ENCODE results near the gene TTC39B.
A peak's percentile ranks its signal among the peaks of the same experiment; 100 is the strongest.
"Not testable (repeated sequence)": the region's sequence is repeated elsewhere in the genome, so short reads cannot be mapped to it uniquely, and the experiment has no call there.

Gene TTC39B

DNA sequence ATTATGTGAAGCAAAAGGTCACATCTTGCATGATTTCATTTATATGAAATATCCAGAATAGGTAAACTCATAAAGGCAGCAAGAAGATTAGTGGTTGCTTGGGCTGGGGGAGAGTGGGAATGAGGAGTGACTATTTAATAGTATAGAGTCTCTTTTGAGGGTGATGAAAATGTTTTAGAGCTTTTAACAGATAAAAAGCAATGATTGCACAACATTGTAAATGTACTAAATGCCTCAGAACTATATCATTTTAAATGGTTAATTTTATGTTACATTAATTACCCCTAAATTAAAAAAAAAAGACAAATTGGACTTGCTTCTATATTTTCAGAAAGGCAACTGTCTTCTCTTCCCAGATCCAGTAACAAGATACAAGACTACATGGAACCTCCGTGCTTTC lies 21.9 kb upstream of the TTC39B start:
- H3K27me3 ChIP-seq (ENCODE audit: control insufficient read depth, insufficient read depth, low read length), result peaks cover 4% of the 10 kb centered on the region
- no peaks in the 10 kb centered on the region for H3K9me3 ChIP-seq (replicated peaks; ENCODE audit: low read length)

DNA sequence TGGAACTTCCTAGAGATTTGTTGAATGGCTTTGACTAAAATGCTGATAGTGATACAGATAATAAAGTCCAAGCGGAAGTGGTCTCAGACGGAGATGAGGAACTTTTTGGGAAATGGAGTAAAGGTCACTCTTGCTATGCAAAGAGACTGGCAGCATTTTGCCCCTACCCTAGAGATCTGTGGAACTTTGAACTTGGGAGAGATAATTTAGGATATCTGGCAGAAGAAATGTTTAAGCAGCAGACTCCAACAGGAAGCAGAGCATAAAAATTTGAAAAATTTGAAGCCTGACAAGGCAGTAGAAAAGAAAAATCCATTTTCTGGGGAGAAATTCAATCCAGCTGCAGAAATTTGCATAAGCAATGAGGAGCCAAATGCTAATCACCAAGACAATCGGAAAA lies 15.7 kb upstream of the TTC39B start:
- H3K9me3 ChIP-seq (replicated peaks; ENCODE audit: low read length); H3K4me1 ChIP-seq (ENCODE audit: control insufficient read depth, insufficient read depth, low read length); H3K27me3 ChIP-seq (ENCODE audit: control insufficient read depth, insufficient read depth, low read length); H3K36me3 ChIP-seq (ENCODE audit: insufficient read depth, low read length); H3K4me3 ChIP-seq (ENCODE audit: low read length); H3K9ac ChIP-seq (ENCODE audit: low read depth, low read length); H3K4me2 ChIP-seq (ENCODE audit: low read length): not testable (repeated sequence)

More for the DNA sequence above, 21.9 kb upstream of the TTC39B start:
- Histone ChIP-seq H3K9ac (ENCODE audit: low read depth, low read length) (no peak overlapping the region), H3K4me2 (ENCODE audit: low read length) (no peak overlapping the region), H3K36me3 (ENCODE audit: insufficient read depth, low read length) (no peaks in the 10 kb centered on the region), H3K4me1 (ENCODE audit: control insufficient read depth, insufficient read depth, low read length) (no peaks in the 10 kb centered on the region), H3K4me3 (ENCODE audit: low read length) (no peak overlapping the region)

DNA sequence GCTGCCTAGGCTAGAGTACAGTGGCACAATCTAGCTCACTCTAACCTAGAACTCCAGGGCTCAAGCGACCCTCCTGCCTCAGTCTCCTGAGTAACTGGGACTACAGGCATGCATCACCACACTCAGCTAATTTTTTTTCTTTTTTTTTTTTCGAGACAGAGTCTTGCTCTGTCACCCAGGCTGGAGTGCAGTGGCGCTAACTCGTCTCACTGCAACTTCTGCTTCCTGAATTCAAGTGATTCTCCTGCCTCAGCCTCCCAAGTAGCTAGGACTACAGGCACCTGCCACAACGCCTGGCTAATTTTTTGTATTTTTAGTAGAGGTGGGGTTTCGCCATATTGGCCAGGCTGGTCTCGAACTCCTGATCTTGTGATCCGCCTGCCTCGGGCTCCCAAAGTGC lies 12.6 kb upstream of the TTC39B start:
- H3K36me3 ChIP-seq (ENCODE audit: insufficient read depth, low read length); H3K4me1 ChIP-seq (ENCODE audit: control insufficient read depth, insufficient read depth, low read length); H3K4me3 ChIP-seq (ENCODE audit: low read length); H3K4me2 ChIP-seq (ENCODE audit: low read length); H3K27me3 ChIP-seq (ENCODE audit: control insufficient read depth, insufficient read depth, low read length); H3K9ac ChIP-seq (ENCODE audit: low read depth, low read length); H3K9me3 ChIP-seq (replicated peaks; ENCODE audit: low read length): not testable (repeated sequence)

DNA sequence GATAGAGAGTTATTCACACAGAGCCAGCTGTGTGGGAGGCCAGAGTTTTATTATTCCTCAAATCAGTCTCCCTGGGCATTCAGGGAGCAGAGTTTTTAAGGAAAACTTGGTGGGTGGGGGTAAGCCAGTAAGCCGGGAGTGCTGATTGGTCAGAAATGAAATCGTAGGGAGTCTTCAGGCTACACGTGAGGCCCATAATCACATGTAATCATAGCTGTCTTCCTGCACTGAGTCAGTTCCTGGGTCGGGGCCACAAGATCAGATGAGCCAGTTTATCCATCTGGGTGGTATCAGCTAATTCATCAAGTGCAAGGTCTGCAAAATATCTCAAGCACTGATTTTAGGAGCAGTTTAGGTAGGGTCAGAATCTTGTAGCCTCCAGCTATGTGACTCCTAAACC lies 10.8 kb upstream of the TTC39B start:
- no peaks in the 10 kb centered on the region for H3K9me3 ChIP-seq (replicated peaks; ENCODE audit: low read length)
- H3K4me3 ChIP-seq (ENCODE audit: low read length), result no peak overlapping the region
- no peaks in the 10 kb centered on the region for H3K4me1 ChIP-seq (ENCODE audit: control insufficient read depth, insufficient read depth, low read length)
- no peaks in the 10 kb centered on the region for H3K27me3 ChIP-seq (ENCODE audit: control insufficient read depth, insufficient read depth, low read length)
- H3K9ac ChIP-seq (ENCODE audit: low read depth, low read length), result no peak overlapping the region
- H3K36me3 ChIP-seq (ENCODE audit: insufficient read depth, low read length), result no peaks in the 10 kb centered on the region
- no peak overlapping the region for H3K4me2 ChIP-seq (ENCODE audit: low read length)

DNA sequence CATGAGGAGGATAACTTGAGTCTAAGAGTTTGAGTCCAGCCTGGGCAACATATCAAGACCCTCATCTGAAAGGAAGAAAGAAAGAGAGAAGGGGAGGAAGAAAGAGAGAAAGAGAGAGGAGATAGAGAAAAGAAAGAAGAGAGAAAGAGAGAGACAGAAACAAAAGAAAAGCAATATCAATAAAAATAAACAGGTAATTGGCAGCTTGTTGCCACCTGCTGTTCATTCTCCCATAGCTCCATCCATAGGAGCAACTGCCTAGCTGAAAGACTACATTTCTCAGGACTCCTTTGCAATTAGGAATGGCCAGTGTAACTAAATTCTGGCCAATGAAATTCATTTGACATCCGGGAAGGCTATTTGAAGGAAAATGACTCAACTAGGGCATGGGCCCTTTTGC lies 4.6 kb upstream of the TTC39B start:
- no peak overlapping the region for H3K9ac ChIP-seq (ENCODE audit: low read depth, low read length)
- H3K4me3 ChIP-seq (ENCODE audit: low read length), result no peak overlapping the region
- peaks cover 30% of the 10 kb centered on the region for H3K4me1 ChIP-seq (ENCODE audit: control insufficient read depth, insufficient read depth, low read length)
- no peaks in the 10 kb centered on the region for H3K36me3 ChIP-seq (ENCODE audit: insufficient read depth, low read length)
- H3K4me2 ChIP-seq (ENCODE audit: low read length), result no peak overlapping the region
- H3K9me3 ChIP-seq (replicated peaks; ENCODE audit: low read length), result no peaks in the 10 kb centered on the region
- no peaks in the 10 kb centered on the region for H3K27me3 ChIP-seq (ENCODE audit: control insufficient read depth, insufficient read depth, low read length)

DNA sequence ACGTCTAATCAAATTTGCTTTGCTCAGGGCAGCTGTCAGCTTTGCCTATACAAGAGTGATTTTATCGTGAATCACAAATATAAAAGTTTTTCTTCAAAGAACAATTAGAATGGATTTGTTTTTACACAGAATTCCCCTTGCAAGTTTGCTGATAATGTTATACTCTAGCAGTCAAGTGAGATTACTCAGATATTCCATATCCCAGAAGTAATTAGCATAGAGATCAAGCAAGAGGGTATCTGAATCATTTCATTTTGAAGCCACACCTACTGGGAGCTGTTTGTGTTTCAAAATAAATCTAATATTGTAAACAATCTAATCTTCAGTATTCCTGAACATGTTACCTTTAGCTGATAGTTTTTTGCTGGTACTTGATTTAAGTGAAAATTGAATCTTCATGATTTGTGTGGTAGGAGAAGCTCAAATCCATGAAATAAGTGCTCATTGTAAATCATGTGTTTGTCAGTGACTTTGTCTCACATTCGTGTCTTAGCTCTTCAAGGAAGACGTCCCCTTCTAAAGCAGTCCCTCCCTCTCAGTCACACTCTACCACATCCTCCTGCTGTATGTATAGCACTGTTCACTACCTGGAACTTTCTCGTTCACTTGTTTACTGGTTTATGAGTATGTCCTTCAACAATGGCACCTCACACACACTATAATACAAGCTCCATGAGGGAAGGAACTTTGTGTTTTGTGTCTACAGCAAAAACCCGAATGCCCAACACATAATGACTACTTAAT lies 3.3 kb upstream of the TTC39B start:
- peaks cover 41% of the 10 kb centered on the region for H3K4me1 ChIP-seq (ENCODE audit: control insufficient read depth, insufficient read depth, low read length)
- H3K27me3 ChIP-seq (ENCODE audit: control insufficient read depth, insufficient read depth, low read length), result no peaks in the 10 kb centered on the region
- no peaks in the 10 kb centered on the region for H3K36me3 ChIP-seq (ENCODE audit: insufficient read depth, low read length)
- H3K9ac ChIP-seq (ENCODE audit: low read depth, low read length), result no peak overlapping the region
- H3K4me2 ChIP-seq (ENCODE audit: low read length), result no peak overlapping the region
- no peak overlapping the region for H3K4me3 ChIP-seq (ENCODE audit: low read length)
- no peaks in the 10 kb centered on the region for H3K9me3 ChIP-seq (replicated peaks; ENCODE audit: low read length)

DNA sequence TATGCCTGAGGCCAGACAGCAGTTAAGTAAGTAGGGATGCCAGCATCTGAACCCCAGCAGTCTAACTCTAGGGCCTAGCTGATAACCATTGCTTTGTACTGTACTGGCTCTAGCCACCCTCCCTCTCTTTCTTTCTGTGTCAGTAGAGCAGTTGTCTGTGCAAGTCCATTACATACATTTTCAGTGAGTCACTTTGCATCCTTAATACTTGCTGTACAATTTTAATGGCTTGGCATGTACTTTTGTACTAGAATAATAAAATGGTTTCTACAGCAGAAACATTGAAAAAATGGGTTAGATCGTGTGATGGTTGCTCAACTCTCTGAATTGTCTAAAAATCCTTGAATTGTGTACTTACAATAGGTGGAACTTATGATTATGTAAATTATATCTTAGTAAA lies 1.5 kb upstream of the TTC39B start:
- Histone ChIP-seq H3K9me3 (replicated peaks; ENCODE audit: low read length) (no peaks in the 10 kb centered on the region), H3K9ac (ENCODE audit: low read depth, low read length) (peak overlapping the region; percentile 22), H3K36me3 (ENCODE audit: insufficient read depth, low read length) (no peaks in the 10 kb centered on the region), H3K4me3 (ENCODE audit: low read length) (no peak overlapping the region), H3K27me3 (ENCODE audit: control insufficient read depth, insufficient read depth, low read length) (no peaks in the 10 kb centered on the region), H3K4me2 (ENCODE audit: low read length) (peak overlapping the region; percentile 47), H3K4me1 (ENCODE audit: control insufficient read depth, insufficient read depth, low read length) (peaks cover 41% of the 10 kb centered on the region)

DNA sequence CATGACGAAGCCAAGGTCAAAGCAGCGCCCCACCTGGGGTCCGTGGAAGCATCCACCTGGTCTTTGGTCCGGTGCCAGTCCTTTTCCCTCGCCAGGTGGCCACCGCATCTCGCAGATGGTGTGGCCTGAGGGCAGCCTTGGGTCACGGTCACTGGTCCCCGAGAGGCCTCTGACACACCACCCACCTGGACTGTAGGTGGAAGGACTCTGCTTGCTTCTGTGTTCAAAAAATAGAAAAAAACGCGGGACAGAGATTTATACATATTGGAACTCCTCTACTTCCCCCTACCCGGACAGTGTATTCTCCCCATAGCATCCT lies 466 bp upstream of the TTC39B start:
- Histone ChIP-seq H3K9me3 (replicated peaks; ENCODE audit: low read length) (no peaks in the 10 kb centered on the region), H3K27me3 (ENCODE audit: control insufficient read depth, insufficient read depth, low read length) (no peaks in the 10 kb centered on the region), H3K36me3 (ENCODE audit: insufficient read depth, low read length) (no peaks in the 10 kb centered on the region), H3K4me2 (ENCODE audit: low read length) (peak overlapping the region; percentile 100), H3K4me1 (ENCODE audit: control insufficient read depth, insufficient read depth, low read length) (peaks cover 41% of the 10 kb centered on the region), H3K9ac (ENCODE audit: low read depth, low read length) (peak overlapping the region; percentile 93), H3K4me3 (ENCODE audit: low read length) (peak overlapping the region; percentile 90)

DNA sequence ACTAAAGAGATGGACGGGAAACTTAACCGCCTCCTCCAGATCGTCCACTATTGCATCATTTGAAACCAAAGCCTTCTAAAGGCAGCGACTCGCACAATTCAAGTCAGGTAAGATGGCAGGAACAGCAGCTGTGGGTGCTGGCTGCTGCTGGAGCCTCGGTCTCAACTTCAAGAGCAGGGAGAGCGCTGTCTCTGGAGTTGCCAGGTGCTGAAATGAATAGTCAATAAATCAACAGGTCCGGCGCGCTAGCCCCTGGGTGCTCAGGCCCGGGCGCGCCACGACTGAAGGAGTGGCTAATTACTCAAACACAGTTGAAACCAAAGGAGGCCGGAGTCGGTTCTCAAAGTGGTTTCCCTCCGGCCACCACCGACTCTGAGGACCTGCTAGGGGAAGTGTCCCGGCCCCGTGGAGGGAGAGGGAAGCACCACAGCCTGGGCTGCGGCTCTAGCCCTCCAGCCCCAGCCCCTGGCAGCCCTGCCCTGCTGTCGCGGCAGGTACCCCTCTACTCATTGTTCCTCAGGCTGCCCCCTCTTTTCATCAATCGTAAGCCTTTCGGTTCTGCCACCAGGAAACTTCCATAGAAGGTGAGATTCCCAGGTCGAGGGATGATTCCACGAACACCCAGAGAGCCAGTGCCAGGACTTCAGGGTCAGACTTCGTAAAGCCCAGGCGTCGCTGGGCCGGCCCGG lies 804 bp downstream of the TTC39B start:
- Histone ChIP-seq H3K4me3 (ENCODE audit: low read length) (peak overlapping the region; percentile 90), H3K4me1 (ENCODE audit: control insufficient read depth, insufficient read depth, low read length) (peaks cover 41% of the 10 kb centered on the region), H3K9me3 (replicated peaks; ENCODE audit: low read length) (no peaks in the 10 kb centered on the region), H3K36me3 (ENCODE audit: insufficient read depth, low read length) (no peaks in the 10 kb centered on the region), H3K9ac (ENCODE audit: low read depth, low read length) (peak overlapping the region; percentile 93), H3K27me3 (ENCODE audit: control insufficient read depth, insufficient read depth, low read length) (no peaks in the 10 kb centered on the region), H3K4me2 (ENCODE audit: low read length) (peak overlapping the region; percentile 100)

DNA sequence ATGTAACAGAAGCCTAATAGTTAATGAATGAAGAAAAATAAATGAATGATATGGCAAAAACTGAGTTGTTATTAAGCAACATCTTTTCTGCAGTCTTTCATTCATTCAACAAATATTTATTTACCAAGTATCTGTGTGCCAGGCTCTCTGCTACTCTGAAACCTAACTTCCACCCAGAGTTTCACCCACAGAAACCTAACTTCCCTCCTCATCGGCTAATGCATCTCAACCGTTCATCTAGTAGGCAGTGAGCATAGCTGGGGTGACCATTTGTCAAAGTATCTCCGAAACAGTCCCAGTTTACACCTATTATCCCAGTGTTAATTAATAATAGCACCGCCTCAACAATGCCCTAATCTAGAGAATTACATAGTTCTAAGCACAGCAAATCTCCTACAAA lies 1.5 kb downstream of the TTC39B start:
- Histone ChIP-seq H3K9ac (ENCODE audit: low read depth, low read length) (peak overlapping the region; percentile 93), H3K4me2 (ENCODE audit: low read length) (peak overlapping the region; percentile 100), H3K27me3 (ENCODE audit: control insufficient read depth, insufficient read depth, low read length) (no peaks in the 10 kb centered on the region), H3K4me3 (ENCODE audit: low read length) (peak overlapping the region; percentile 90), H3K9me3 (replicated peaks; ENCODE audit: low read length) (no peaks in the 10 kb centered on the region), H3K4me1 (ENCODE audit: control insufficient read depth, insufficient read depth, low read length) (peaks cover 41% of the 10 kb centered on the region), H3K36me3 (ENCODE audit: insufficient read depth, low read length) (no peaks in the 10 kb centered on the region)

DNA sequence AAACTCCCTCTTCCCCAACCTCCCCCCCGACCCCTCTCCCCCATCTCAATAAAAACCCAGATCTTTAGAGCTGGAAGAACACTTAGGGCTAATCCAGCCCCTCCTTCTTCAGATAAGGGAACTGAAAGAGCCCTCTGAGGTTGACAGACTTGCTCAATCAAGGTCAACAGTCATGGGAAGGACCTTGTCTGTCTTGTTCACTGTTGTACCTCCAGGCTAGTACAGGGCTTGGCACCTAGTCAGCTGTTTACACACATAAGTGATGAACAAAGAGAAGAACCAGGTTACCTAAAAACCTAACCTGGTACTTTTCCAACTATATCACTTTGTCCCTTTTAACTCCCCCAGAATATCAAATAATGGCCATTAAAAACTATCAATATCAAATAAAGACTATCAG lies 2.4 kb downstream of the TTC39B start:
- H3K9ac ChIP-seq (ENCODE audit: low read depth, low read length), result no peak overlapping the region
- H3K9me3 ChIP-seq (replicated peaks; ENCODE audit: low read length), result no peaks in the 10 kb centered on the region
- no peaks in the 10 kb centered on the region for H3K36me3 ChIP-seq (ENCODE audit: insufficient read depth, low read length)
- no peak overlapping the region for H3K4me2 ChIP-seq (ENCODE audit: low read length)
- H3K4me3 ChIP-seq (ENCODE audit: low read length), result no peak overlapping the region
- peaks cover 38% of the 10 kb centered on the region for H3K4me1 ChIP-seq (ENCODE audit: control insufficient read depth, insufficient read depth, low read length)
- H3K27me3 ChIP-seq (ENCODE audit: control insufficient read depth, insufficient read depth, low read length), result no peaks in the 10 kb centered on the region

DNA sequence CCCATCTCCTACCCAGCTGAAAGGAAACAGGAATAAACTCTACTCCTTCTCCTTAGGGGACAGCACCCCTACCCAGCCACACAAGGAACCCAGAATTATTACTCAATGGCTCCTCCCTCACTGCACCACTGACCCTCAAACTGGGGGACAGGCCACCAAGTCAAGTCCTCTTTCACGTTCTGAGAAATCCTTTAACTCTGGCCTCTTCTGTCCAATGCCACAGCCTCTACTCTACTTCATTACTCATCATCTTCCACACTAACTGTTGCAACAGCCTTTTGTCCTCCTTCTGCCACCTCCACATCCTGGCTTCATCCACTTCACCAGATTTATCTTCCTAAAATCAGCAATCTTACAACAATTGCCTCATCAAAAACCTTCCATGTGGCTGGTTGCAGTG lies 6.8 kb downstream of the TTC39B start:
- Histone ChIP-seq H3K4me2 (ENCODE audit: low read length) (no peak overlapping the region), H3K9ac (ENCODE audit: low read depth, low read length) (no peak overlapping the region), H3K4me3 (ENCODE audit: low read length) (no peak overlapping the region), H3K4me1 (ENCODE audit: control insufficient read depth, insufficient read depth, low read length) (peaks cover 20% of the 10 kb centered on the region), H3K27me3 (ENCODE audit: control insufficient read depth, insufficient read depth, low read length) (no peaks in the 10 kb centered on the region), H3K9me3 (replicated peaks; ENCODE audit: low read length) (no peaks in the 10 kb centered on the region), H3K36me3 (ENCODE audit: insufficient read depth, low read length) (no peaks in the 10 kb centered on the region)
